Measurements from ENCODE around the gene SIRPB2. TPM values are rescaled to one million over a fixed set of nuclear protein-coding genes. Genes with fewer than 3 reads are reported as not detected.

Gene SIRPB2
- total RNA-seq, 2 donors from 2014 or later = not detected

- Mint-ChIP-seq H3K27ac (no peak overlapping the region), H3K27me3 (ENCODE audit: insufficient read depth) (no peaks in the 10 kb centered on the region), H3K9me3 (no peaks in the 10 kb centered on the region), H3K4me1 (peaks cover 2% of the 10 kb centered on the region), H3K36me3 (ENCODE audit: low read depth) (peaks cover 75% of the 10 kb centered on the region), H3K4me3 (no peak overlapping the region)
- Histone ChIP-seq H3K27ac (ENCODE audit: low read depth, low read length) (no peak overlapping the region), H3K4me3 (ENCODE audit: low read length) (no peak overlapping the region), H3K27me3 (ENCODE audit: control insufficient read depth, insufficient read depth, low read length, poor library complexity, severe bottlenecking) (no peaks in the 10 kb centered on the region), H3K36me3 (ENCODE audit: control insufficient read depth, insufficient read depth, low read length) (peaks cover 98% of the 10 kb centered on the region), H3K9me3 (ENCODE audit: control insufficient read depth, low read length) (peaks cover 20% of the 10 kb centered on the region), H3K4me1 (ENCODE audit: control insufficient read depth, insufficient read depth, low read length) (peaks cover 10% of the 10 kb centered on the region), H3K9ac (ENCODE audit: extremely low read depth, low read length, poor library complexity, severe bottlenecking) (no peak overlapping the region)
- TF ChIP-seq CTCF (conservative IDR thresholded peaks at IDR 0.05) = no peak
- peak; percentile 41 for DNase-seq
These were observed 40.2 kb downstream of the SIRPB2 start for GRCh38 chr20:1450926-1451491.

- 94 to 98% methylated on average over 6 of the region's 6 CpGs for WGBS, 2 experiments (ENCODE audit: insufficient coverage in 1 of 2, insufficient read length in 1 of 2)
- no peaks in the 10 kb centered on the region for H3K27me3 Mint-ChIP-seq (ENCODE audit: insufficient read depth)
These were observed 41.9 kb downstream of the SIRPB2 start for GRCh38 chr20:1449370-1449769.

GRCh38 chr20:1448081-1448620 lies 43.1 kb downstream of the SIRPB2 start:
- no peak overlapping the region for H3K27ac ChIP-seq (ENCODE audit: low read depth, low read length)
- DNase-seq = peak; percentile 20
- Mint-ChIP-seq H3K27ac (no peak overlapping the region), H3K4me1 (no peaks in the 10 kb centered on the region), H3K4me3 (no peak overlapping the region), H3K36me3 (ENCODE audit: low read depth) (peaks cover 78% of the 10 kb centered on the region), H3K9me3 (no peaks in the 10 kb centered on the region), H3K27me3 (ENCODE audit: insufficient read depth) (no peaks in the 10 kb centered on the region)
- peaks cover 20% of the 10 kb centered on the region for H3K9me3 ChIP-seq (ENCODE audit: control insufficient read depth, low read length)
- H3K27me3 ChIP-seq (ENCODE audit: control insufficient read depth, insufficient read depth, low read length, poor library complexity, severe bottlenecking) = no peaks in the 10 kb centered on the region
- peaks cover 97% of the 10 kb centered on the region for H3K36me3 ChIP-seq (ENCODE audit: control insufficient read depth, insufficient read depth, low read length)
- TF ChIP-seq CTCF (conservative IDR thresholded peaks at IDR 0.05) = no peak
- no peak overlapping the region for H3K4me3 ChIP-seq (ENCODE audit: low read length)
- H3K9ac ChIP-seq (ENCODE audit: extremely low read depth, low read length, poor library complexity, severe bottlenecking) = no peak overlapping the region
- 98% methylated on average over 4 of the region's 4 CpGs; no CpG with 5 or more reads in 1 of the 2 experiments for WGBS, 2 experiments (ENCODE audit: insufficient coverage in 1 of 2, insufficient read length in 1 of 2)
- no peaks in the 10 kb centered on the region for H3K4me1 ChIP-seq (ENCODE audit: control insufficient read depth, insufficient read depth, low read length)

More at GRCh38 chr20:1449370-1449769, 41.9 kb downstream of the SIRPB2 start:
- TF ChIP-seq CTCF (conservative IDR thresholded peaks at IDR 0.05) = no peak
- no peak overlapping the region for H3K27ac Mint-ChIP-seq
- H3K4me3 ChIP-seq (ENCODE audit: low read length) = no peak overlapping the region
- no peak overlapping the region for H3K27ac ChIP-seq (ENCODE audit: low read depth, low read length)
- no peak overlapping the region for H3K4me3 Mint-ChIP-seq
- H3K9ac ChIP-seq (ENCODE audit: extremely low read depth, low read length, poor library complexity, severe bottlenecking) = no peak overlapping the region
- H3K36me3 ChIP-seq (ENCODE audit: control insufficient read depth, insufficient read depth, low read length) = peaks cover 100% of the 10 kb centered on the region
- peaks cover 20% of the 10 kb centered on the region for H3K9me3 ChIP-seq (ENCODE audit: control insufficient read depth, low read length)
- H3K4me1 Mint-ChIP-seq = no peaks in the 10 kb centered on the region
- H3K4me1 ChIP-seq (ENCODE audit: control insufficient read depth, insufficient read depth, low read length) = no peaks in the 10 kb centered on the region
- H3K36me3 Mint-ChIP-seq (ENCODE audit: low read depth) = peaks cover 80% of the 10 kb centered on the region
- no peaks in the 10 kb centered on the region for H3K9me3 Mint-ChIP-seq
- peak; percentile 14 for DNase-seq
- H3K27me3 ChIP-seq (ENCODE audit: control insufficient read depth, insufficient read depth, low read length, poor library complexity, severe bottlenecking) = no peaks in the 10 kb centered on the region
